ENCODE measurements around the gene VTI1A.

DNA sequence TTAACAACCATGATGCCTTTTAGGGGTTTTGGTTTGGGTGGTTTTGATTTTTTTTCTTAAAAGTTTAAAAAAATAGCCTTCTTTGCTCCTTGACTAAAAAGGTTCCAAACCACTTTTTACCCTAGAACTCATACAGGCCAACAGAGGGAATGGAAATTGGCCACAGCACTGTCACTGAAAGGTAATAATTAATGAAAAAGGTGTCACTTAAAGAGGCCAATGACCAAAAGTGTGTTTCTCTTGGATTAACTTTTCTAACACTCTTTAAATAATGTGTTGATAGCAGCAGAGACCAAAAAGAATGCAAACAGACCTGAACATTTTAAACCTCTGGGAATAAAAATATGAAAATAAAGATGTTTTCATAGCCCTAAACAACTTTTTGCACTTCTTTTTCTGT, 282.0 kb downstream of the VTI1A start:
- no peak for TF ChIP-seq RAD21 (IDR thresholded peaks at IDR 0.05; ENCODE audit: low read length)
- TF ChIP-seq, protein P1, sequence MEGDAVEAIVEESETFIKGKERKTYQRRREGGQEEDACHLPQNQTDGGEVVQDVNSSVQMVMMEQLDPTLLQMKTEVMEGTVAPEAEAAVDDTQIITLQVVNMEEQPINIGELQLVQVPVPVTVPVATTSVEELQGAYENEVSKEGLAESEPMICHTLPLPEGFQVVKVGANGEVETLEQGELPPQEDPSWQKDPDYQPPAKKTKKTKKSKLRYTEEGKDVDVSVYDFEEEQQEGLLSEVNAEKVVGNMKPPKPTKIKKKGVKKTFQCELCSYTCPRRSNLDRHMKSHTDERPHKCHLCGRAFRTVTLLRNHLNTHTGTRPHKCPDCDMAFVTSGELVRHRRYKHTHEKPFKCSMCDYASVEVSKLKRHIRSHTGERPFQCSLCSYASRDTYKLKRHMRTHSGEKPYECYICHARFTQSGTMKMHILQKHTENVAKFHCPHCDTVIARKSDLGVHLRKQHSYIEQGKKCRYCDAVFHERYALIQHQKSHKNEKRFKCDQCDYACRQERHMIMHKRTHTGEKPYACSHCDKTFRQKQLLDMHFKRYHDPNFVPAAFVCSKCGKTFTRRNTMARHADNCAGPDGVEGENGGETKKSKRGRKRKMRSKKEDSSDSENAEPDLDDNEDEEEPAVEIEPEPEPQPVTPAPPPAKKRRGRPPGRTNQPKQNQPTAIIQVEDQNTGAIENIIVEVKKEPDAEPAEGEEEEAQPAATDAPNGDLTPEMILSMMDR (conservative IDR thresholded peaks at IDR 0.05; ENCODE audit: low read depth, low read length), result no peak
- TF ChIP-seq, protein P2, sequence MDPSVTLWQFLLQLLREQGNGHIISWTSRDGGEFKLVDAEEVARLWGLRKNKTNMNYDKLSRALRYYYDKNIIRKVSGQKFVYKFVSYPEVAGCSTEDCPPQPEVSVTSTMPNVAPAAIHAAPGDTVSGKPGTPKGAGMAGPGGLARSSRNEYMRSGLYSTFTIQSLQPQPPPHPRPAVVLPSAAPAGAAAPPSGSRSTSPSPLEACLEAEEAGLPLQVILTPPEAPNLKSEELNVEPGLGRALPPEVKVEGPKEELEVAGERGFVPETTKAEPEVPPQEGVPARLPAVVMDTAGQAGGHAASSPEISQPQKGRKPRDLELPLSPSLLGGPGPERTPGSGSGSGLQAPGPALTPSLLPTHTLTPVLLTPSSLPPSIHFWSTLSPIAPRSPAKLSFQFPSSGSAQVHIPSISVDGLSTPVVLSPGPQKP (IDR thresholded peaks at IDR 0.05; ENCODE audit: borderline replicate concordance, low read depth, low read length), result no peak
- no peak for TF ChIP-seq POLR2A (IDR thresholded peaks at IDR 0.05; ENCODE audit: low read depth, low read length)
- TF ChIP-seq MXI1 (IDR thresholded peaks at IDR 0.05; ENCODE audit: borderline replicate concordance, low read depth, low read length), result no peak
- no peak for TF ChIP-seq RFX5 (IDR thresholded peaks at IDR 0.05; ENCODE audit: low read depth, low read length)

Data from IMR-90 (cell line).